GM10248 (cell line): Measurements from ENCODE around the gene NUDT9.
"Not testable (repeated sequence)": the region's sequence is repeated elsewhere in the genome, so short reads cannot be mapped to it uniquely, and the experiment has no call there.

Source experiments
- CTCF ChIA-PET: fragments of 300-600 bp; sonication (Branson Sonifier 250); formaldehyde crosslinking; extraction: SDS; loops from one replicate; lab custom pipeline; 2021; ENCODE audit warnings: antibody characterized with exemption; lab: Yijun Ruan, JAX
- POLR2A ChIA-PET: fragments of 350-650 bp; sonication (Branson Sonifier 250); formaldehyde crosslinking; extraction: SDS; loops from one replicate; lab custom pipeline; 2020; ENCODE audit warnings: antibody characterized with exemption; lab: Yijun Ruan, JAX
- DNase-seq: peaks from one replicate; pipeline ENCODE4 v3.0.0; 2012; ENCODE audit errors: extremely low spot score
- TF ChIP-seq, protein P1 (sequence below): IDR thresholded peaks from 2 replicates; pipeline ENCODE4 v1.5.1; 2012; ENCODE audit warnings: mild to moderate bottlenecking, low read depth; ENCODE audit errors: extremely low read depth, missing control alignments, control extremely low read depth

The NUDT9 gene

DNA sequence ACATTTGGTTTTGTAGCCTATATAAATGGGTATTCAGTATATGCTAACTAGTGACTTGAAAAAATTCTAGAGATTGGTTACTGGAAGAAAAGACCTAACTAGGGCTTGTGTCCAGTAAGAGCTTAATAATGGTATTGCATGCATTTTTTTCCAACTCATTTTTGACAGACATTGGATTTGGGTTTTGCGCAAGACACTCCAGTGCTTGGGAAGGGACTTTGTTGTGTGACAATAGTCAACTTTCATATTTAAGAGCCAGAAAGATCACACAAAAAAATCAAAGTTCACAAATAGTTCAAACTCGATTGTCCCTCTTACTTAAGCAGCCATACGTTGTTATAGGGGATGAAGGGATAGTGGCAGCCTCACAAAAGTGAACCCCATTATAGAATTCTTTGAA lies 30.2 kb upstream of the NUDT9 start:
- no peak for DNase-seq
- ChIA-PET CTCF (interaction anchor here (2.0 to 5.0 kb wide), 3 partner anchors 8 to 15 kb away, joined by 9 to 43 read pairs (median 22); no protein-coding TSS in a partner anchor), POLR2A (no interaction called here)
- TF ChIP-seq, protein P1, sequence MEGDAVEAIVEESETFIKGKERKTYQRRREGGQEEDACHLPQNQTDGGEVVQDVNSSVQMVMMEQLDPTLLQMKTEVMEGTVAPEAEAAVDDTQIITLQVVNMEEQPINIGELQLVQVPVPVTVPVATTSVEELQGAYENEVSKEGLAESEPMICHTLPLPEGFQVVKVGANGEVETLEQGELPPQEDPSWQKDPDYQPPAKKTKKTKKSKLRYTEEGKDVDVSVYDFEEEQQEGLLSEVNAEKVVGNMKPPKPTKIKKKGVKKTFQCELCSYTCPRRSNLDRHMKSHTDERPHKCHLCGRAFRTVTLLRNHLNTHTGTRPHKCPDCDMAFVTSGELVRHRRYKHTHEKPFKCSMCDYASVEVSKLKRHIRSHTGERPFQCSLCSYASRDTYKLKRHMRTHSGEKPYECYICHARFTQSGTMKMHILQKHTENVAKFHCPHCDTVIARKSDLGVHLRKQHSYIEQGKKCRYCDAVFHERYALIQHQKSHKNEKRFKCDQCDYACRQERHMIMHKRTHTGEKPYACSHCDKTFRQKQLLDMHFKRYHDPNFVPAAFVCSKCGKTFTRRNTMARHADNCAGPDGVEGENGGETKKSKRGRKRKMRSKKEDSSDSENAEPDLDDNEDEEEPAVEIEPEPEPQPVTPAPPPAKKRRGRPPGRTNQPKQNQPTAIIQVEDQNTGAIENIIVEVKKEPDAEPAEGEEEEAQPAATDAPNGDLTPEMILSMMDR, result no peak

DNA sequence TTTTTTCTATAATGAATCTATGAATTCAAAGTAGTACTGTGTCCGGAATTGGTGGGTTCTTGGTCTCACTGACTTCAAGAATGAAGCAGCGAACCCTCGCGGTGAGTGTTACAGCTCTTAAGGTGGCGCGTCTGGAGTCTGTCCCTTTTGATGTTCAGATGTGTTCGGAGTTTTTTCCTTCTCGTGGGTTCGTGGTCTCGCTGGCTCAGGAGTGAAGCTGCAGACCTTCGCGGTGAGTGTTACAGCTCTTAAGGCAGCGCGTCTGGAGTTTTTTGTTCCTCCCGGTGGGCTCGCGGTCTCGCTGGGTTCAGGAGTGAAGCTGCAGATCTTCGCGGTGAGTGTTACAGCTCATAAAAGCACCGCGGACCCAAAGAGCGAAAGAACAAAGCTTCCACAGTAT lies 27.3 kb upstream of the NUDT9 start:
- CTCF ChIA-PET, result interaction anchor here (1.0 to 2.0 kb wide), 4 partner anchors 19 to 41 kb away, joined by 3 to 8 read pairs (median 4); no protein-coding TSS in a partner anchor
- DNase-seq, POLR2A ChIA-PET: not testable (repeated sequence)

DNA sequence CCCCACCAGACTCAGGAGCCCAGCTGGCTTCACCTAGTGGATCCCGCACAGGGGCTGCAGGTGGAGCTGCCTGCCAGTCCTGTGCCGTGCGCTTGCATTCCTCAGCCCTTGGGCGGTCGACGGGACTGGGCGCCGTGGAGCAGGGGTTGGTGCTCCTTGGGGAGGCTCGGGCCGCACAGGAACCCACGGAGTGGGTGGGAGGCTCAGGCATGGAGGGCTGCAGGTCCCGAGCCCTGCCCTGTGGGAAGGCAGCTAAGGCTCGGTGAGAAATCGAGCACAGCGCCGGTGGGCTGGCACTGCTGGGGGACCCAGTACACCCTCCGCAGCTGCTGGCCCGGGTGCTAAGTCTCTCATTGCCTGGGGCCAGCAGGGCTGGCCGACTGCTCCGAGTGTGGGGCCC lies 26.5 kb upstream of the NUDT9 start:
- CTCF ChIA-PET, result interaction anchor here (1.0 to 2.0 kb wide), 2 partner anchors 19 to 20 kb away, joined by 3 to 8 read pairs; no protein-coding TSS in a partner anchor
- POLR2A ChIA-PET, DNase-seq: not testable (repeated sequence)

DNA sequence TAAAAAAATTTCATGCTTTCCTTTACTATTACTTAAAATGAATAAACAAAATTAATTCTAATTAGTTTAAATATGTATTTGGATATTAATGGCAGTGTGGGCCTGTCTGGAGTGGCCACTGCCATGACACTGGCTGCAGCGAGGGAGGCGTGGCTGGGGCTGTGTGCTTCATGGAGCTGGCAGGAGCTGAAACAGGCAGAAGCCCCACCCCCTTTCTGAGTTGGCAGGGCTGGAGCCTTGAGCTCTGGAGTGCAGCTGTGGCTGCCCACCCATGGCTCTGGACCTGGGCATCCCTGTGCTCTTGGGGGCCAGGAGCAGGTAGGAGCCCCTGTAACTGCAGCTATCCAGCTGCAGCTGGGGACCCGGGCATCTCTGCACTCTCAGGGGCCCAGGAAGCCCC lies 23.2 kb upstream of the NUDT9 start:
- CTCF ChIA-PET, result interaction anchor here (1.4 to 2.5 kb wide), 2 partner anchors 8 to 29 kb away, joined by 3 to 9 read pairs; partner anchors contain the start of gene HSD17B11
- POLR2A ChIA-PET, result no interaction called here
- no peak for DNase-seq
- TF ChIP-seq, protein P1, result no peak

DNA sequence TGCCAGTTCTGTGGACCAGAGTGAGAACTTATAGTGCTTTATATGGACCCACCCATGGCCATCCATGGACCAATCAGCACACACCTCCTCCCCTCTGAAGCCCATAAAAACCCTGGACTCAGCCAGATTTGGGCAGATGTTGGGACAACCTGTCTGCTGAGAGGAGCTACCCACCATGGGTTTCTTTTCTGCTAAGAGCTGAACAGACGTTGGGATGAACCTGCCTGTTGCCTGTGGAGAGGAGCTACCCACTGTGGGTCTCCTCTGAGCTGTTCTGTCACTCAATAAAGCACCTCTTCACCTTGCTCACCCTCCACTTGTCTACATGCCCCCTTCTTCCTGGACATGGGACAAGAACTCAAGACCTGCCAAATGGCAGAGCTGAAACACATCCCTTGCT lies 22.4 kb upstream of the NUDT9 start:
- CTCF ChIA-PET, result interaction anchor here (1.4 to 2.5 kb wide), 3 partner anchors 9 to 24 kb away, joined by 3 to 9 read pairs (median 9); partner anchors contain the start of gene HSD17B11
- DNase-seq, result no peak
- TF ChIP-seq, protein P1, result no peak
- POLR2A ChIA-PET, result no interaction called here

DNA sequence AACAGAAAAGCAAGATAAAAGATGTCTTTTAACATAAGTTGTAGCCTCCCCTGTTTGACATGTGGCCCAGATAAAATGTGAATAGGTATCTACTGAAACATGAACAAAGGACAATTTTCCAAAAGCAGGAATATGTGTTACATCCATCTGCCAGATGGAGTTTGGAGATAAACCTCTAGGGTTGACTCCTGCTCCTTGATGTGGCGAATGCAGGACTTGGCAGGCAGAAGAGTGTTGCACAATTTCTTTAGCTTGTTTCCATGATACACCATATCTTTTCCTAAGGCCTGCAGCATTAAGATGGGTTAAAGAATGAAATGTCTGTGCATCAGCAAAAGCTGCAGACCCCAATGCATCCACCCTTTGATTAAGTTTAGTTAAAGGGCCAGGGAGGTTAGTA lies 18.6 kb upstream of the NUDT9 start:
- DNase-seq, result not testable (repeated sequence)
- CTCF ChIA-PET, result interaction anchor here (0.8 to 1.8 kb wide), 3 partner anchors 10 to 28 kb away, joined by 3 to 4 read pairs (median 4); partner anchors contain the start of gene HSD17B11

DNA sequence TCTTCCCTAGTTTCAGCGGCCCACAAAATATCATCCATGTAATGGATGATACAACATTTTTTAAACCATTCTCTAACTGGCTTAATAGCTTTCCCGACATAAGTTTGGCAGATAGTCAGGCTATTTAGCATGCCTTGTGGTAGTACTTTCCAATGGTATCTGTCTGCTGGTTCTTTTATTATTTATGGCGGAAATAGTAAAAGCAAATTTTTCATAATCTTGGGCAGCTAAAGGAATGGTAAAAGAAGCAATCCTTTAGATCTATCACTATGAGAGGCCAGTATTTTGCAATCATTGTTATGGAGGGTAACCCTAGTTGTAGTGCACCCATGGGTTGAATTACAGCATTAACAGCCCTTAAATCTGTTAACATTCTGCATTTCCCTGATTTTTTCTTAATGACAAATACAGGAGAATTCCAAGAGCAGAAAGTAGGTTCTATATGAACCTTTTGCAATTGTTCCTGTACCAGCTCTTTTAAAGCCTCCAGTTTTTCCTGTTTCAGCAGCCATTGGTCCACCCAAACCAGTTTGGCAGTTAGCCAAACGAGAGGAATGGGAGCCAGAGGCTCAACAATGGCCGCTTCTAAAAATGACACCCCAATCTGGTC lies 17.1 kb upstream of the NUDT9 start:
- POLR2A ChIA-PET, result no interaction called here
- no peak for DNase-seq
- CTCF ChIA-PET, result no interaction called here
- TF ChIP-seq, protein P1, result no peak

More for the DNA sequence above, 18.6 kb upstream of the NUDT9 start:
- POLR2A ChIA-PET, result not testable (repeated sequence)

DNA sequence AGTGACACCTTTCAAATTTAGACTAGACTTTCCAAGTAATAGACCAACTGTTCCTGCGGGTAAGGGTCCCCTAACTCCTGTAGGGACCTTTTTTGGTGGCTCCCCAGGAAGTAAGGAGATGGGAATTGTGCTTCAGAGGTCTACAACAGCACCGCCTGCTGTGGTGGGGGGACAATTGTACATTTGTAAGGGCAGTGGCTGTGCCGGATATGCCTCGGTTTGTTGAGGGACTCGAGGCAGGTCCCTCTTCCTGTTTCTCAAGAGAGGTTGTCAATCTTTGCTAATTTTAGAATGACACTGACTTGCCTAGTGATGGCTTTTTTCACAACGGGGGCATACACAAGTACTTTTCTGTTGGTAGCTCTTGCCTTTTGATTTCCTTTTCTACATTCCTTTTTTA lies 15.9 kb upstream of the NUDT9 start:
- ChIA-PET CTCF (interaction anchor here (0.8 to 2.3 kb wide), 4 partner anchors 9 to 42 kb away, joined by 3 to 5 read pairs (median 4); no protein-coding TSS in a partner anchor), POLR2A (no interaction called here)
- TF ChIP-seq, protein P1, result no peak

DNA sequence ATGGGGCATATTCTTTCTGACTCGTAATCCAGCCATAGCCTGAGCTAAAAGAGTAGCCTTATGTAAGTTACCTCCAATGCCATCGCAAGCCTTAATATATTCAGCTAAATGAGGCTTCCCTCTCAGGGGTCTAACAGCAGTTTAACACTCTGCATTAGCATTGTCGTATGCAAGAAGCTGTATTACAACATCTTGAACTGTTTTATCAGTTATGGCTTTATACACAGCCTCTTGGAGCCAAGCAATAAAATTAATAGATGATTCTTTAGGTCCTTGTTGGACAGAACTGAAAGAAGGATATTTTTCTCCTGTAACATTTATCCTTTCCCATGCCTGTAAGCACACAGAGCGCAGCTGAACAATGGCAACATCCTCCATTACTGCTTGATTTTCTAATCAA lies 15.5 kb upstream of the NUDT9 start:
- CTCF ChIA-PET, result interaction anchor here (0.8 to 2.3 kb wide), 4 partner anchors 10 to 41 kb away, joined by 3 to 5 read pairs (median 4); no protein-coding TSS in a partner anchor
- POLR2A ChIA-PET, DNase-seq: not testable (repeated sequence)

More for the DNA sequence above, 15.9 kb upstream of the NUDT9 start:
- no peak for DNase-seq
